T47D (cell line): ENCODE measurements around the gene BICDL1.
A peak's percentile ranks its signal among the peaks of the same experiment; 100 is the strongest.

Experiments used
- DNase-seq, 2 experiments: peaks; one replicate each; pipeline versions ENCODE4 v3.0.0 to v3.0.0-alpha.2; 2011 to 2012; ENCODE audit warnings: low read depth in 1 of 2, low spot score in 1 of 2
- JUND ChIP-seq: IDR thresholded peaks from 2 replicates; pipeline ENCODE4 v1.6.1; 2012; ENCODE audit warnings: low read depth
- in situ Hi-C: cut with HindIII; loops from 2 replicates; pipeline ENCODE4 v1.10.0; 2016; ENCODE audit warnings: low sequenced_read_pairs, low pct_unique_long_range_greater_than_20kb

Gene BICDL1

DNA sequence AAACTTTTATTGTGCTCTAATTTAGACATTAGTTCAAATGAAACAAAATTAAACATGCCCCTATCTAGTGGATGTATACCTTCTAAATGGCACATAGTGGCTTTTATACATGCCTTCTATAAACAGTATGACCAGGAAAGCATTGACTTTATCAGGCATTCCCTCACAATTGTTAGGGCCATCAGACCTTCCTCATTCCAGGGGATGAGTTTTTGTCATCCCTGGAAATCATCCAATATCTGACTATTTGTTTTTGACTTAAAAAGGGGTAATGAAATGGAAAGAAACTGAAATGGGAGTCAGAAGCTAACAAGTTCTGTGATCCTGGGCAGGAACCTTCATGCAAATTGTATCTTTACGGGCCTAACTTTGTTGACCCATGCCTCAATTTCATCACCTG, 58.0 kb downstream of the BICDL1 start:
- peak in 1 of 2 experiments; percentile 27 for DNase-seq
- TF ChIP-seq JUND, result no peak
- in situ Hi-C loops, result no loop called here

DNA sequence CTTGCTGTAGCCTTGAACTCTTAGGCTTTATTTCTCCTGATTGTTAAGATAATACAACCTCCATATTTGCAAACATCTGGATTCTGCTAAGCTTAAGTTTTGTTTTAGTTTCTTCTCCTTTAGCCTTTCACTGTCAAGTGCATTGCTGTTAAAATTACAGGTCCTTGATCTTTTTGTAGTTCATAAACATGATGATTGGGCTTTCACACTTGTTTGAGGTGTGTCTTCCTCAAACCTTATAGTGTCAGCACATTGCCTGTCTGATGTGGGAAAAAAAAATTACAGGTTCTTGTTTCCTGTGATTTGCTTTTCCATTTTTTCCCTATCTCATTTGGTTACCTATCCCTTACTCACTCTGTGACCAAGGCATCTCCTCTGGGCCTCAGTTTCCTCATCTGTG, 59.2 kb downstream of the BICDL1 start:
- no peak for DNase-seq
- in situ Hi-C loops, result no loop called here
- TF ChIP-seq JUND, result no peak

DNA sequence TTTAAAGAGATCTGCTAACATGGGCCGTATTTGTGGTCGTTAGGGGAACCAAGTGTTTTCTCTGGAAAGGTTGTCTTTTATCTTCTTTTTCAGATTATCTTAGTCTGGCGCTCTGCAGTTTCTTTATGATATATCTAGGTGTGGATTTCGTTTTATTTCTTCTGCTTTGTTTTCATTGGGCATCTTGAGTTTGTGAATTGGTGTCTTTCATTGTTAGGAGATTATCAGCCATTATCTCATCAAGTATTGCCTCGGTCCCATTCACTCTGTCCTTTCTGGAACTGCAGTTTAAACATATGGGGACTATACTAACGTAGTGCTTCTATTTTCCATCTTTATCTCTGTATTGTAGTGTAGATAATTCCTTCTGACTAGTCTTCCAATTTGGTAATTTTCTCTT, 60.4 kb downstream of the BICDL1 start:
- no peak for TF ChIP-seq JUND
- DNase-seq, result no peak
- in situ Hi-C loops, result no loop called here

DNA sequence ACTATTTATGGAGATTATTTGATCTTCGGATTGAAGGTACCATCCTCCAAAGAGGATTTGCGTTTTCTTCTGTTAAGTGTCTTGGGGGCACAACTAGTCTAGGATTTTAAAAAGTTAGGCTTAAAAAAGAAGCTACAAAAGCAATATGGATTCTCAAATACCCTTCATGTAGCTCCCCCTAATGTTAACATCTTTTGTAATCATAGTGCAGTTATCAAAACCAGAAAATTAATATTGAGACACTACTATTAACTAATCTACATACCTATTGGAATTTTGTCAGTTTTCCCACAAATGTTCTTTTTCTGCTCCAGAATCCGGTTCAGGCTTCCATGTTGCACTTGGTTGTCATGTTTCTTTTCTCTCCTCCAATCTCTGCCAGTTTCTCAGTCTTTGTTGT, 62.5 kb downstream of the BICDL1 start:
- in situ Hi-C loops, result no loop called here
- TF ChIP-seq JUND, result no peak
- no peak for DNase-seq

DNA sequence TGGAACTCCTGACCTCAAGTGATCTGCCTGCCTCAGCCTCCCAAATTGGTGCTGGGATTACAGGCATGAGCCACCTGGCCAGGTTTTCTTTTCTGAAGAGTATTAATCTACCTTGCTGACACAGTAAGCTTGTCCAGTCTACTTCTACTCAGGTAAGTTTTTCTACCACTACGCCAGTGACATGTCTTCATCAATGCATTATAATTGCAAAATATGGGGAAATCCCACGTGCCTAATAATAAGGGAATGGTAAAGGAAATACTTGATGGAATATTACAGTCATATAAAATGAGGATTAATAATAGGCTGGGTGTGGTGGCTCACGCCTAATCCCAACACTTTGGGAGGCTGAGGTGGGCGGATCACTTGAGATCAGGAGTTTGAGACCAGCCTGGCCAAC, 65.3 kb downstream of the BICDL1 start:
- in situ Hi-C loops, result no loop called here
- TF ChIP-seq JUND, result no peak
- no peak for DNase-seq

DNA sequence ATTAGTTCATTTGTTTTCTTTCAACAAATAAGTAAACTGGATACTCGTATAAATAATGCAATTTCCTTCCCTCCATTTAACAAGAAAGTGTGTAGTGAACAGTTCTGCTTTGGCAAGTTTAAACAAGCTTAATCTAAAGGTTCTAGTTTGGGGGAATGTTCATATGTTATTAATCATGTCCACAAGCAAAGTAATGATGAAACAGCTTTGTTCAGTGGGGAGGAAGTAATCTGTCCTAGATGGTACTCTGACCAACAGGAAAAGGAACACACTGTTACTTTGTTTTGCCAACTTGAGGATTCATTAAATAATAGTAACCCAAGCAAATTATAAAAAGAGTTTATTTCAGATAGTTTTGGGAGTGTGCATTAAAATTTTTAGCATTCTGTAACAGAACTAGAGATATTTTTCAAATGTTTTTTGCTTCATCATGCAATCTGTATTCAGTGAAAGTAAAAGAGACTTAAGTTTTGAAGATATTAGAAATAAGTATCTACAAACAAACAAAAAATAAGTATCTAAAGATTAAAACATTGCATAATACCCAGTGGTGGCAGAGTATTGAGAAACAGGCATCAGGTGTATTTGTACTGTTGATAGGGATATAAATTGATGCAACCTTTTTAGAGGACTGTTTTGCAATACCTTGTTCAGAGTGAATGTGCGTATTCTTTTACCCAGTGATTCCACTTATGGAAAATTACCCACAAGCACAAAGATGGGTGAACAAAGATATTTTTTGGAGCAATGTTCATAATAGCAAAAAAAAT, 66.4 kb downstream of the BICDL1 start:
- no peak for DNase-seq
- TF ChIP-seq JUND, result no peak
- in situ Hi-C loops, result no loop called here

DNA sequence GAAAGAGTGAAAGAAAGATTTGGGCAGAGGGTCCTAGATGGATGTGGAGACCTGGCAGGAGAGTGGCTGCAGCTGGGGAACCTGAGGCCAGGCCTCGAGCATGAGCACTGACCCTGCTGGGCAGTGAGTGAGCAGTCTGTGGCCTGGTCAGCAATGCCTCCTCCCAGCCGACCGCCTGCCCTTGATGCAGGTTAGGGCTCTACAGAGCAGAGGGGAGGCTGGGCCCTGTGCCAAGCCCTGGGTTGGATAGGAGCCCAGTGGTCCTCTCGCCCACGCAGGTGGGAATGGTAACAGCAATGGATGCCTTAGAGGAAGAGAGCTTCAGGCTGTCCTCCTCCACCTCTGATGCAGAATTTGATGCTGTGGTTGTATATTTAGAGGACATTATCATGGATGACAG, 67.7 kb downstream of the BICDL1 start:
- no peak for DNase-seq
- TF ChIP-seq JUND, result no peak
- in situ Hi-C loops, result no loop called here

DNA sequence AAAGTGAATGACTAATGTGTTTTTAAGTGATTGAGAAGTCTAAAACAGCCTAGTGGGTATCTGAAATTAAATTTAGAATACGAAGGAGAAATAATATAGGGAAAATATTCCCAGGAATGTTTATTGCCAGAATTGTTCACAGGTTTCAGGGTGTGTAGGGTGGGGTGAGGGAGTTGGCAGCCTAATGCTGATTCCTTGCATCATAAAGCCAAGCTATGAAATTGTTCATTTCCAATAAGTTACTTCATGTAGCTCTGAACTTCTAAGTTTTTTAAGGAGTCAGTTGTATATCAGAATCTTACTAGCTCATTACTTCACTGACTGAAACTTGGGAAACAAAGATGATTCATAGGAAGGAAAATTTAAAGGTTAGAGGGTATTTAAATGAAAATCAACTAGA, 71.2 kb downstream of the BICDL1 start:
- no peak for TF ChIP-seq JUND
- no peak for DNase-seq
- in situ Hi-C loops, result no loop called here

DNA sequence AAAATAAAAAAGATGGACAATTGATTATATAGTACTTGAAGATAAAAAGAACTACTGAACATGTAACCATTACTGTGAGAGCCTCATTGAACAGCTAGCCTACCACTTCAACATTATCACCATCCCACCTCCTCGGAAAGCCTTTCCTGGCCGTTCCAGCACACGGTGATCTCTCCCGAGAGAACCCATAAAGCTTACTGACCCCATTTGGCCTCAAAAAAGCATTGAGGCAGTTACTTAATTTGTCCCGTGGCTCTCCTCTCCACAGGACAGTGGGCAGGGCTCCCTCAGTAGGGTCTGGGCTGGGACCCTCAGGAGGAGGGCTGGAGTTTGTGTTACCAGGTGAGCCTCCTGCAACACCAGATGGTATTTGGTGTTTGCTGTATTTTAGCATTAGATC, 71.7 kb downstream of the BICDL1 start:
- TF ChIP-seq JUND, result no peak
- in situ Hi-C loops, result no loop called here
- DNase-seq, result no peak

DNA sequence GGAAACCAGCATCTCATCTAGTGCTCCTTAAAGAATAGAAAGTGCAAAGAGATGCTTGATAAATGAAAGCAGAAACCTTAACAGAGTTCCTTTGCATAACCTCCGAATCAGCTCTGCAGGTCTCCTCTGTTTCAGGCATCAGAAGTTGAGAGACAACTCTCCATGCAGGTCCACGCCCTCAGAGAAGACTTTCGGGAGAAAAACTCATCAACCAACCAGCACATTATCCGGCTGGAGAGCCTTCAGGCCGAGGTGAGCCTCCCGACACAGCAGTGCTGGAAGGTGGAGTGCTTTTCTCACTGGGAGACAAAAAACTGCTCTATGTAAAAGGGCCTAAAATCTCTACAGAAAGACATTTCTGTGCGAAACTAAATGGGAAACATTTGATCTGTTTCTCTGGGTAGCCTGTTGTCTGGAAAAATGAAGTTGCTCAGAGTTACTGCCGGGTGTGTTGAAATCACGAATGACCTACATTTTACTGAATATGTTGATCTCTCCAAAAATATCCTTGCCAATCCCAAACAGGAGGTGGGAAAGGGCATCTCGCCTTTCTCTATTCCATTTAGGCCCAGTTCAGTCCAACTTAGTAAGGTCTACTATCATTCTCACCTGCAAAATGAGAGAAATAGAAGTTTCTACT, 72.7 kb downstream of the BICDL1 start:
- DNase-seq, result no peak
- in situ Hi-C loops, result no loop called here
- no peak for TF ChIP-seq JUND

DNA sequence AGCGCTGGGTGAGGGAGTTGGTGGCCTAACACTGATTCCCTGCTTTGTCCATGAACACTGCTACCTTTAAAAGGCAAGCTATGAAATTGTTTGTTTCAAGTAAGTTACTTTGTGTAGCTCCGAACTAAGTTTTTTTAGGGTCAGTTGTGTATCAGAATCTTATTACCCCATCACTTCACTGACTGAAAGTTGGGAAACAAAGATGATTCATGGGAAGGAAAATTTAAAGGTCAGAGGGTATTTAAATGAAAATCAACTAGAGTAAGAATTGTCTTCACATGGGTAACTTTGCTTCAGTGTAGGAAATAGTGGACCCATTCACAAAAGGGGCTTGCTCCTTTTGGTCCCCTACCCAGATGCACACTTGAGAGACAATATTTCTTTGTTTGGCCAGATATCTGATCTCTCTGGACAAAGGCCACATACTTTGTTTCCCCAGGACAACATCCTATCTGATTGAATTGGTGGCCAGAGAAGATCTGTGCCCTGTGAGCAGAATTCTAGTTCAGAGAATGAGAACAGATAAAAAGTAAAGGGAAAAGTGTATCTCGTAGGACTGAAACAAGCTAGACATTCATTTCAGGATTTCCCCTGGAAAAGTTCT, 74.0 kb downstream of the BICDL1 start:
- no peak for DNase-seq
- TF ChIP-seq JUND, result no peak
- in situ Hi-C loops, result no loop called here

DNA sequence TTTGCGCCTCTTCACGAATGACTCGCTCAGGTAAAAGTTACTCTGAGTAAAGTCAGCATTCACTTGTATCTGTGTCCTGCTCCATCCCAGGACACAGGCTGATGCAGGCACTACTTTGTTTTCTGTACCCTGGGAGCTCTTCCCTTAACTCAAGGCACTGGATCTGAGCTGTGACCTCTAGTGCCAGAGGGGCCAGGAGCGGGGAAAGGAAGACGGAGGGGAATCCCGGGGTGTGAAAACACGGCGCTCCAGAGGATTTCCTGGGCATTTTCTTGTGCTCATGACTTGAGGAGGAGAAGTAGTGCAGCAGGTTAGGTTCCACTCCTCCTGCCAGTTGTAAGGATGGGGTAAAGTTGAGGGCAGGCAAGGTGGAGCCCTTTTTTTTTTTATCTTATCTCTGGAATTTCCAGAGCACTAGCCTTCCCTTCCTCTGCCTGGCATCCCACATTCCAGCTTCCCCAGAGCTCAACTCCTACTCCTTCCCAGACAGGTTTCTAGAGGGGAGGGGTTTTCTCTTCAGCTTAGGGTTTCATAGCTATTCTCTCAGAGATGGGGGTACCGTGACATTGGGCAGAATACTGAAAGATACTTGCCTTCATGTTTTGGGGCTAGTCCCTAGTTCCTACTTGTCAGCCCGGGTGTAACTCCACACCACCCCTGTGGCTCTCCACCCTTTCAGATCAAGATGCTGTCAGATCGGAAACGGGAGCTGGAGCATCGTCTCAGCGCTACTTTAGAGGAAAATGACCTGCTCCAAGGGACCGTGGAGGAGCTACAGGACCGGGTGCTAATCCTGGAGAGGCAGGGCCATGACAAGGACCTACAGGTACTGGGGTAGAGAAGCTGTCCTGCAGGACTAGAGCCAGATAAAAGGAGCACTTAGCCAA, 75.3 kb downstream of the BICDL1 start:
- no peak for DNase-seq
- in situ Hi-C loops, result no loop called here
- no peak for TF ChIP-seq JUND
